Large intestine (tissue), 3 donors: ENCODE data around the gene STXBP4. TPM values are rescaled to one million over a fixed set of nuclear protein-coding genes. Genes with fewer than 3 reads are reported as not detected.
A peak's percentile ranks its signal among the peaks of the same experiment; 100 is the strongest.

ENCODE experiments used
- DNase-seq, 2 donors: peaks; one replicate each; pipeline versions ENCODE4 v3.0.0 to v3.0.0-alpha.2; 2013
- H3K27ac ChIP-seq: one replicate; pipeline ENCODE4 v1.5.1; 2013; ENCODE audit warnings: low read length
- H3K27me3 ChIP-seq: 2 replicates; pipeline ENCODE4 v1.6.1; 2013; ENCODE audit warnings: low read length; ENCODE audit not compliant: control insufficient read depth, insufficient read depth
- H3K36me3 ChIP-seq: 2 replicates; pipeline ENCODE4 v1.6.1; 2013; ENCODE audit warnings: low read length; ENCODE audit not compliant: control insufficient read depth, insufficient read depth
- H3K4me1 ChIP-seq: one replicate; pipeline ENCODE4 v1.6.1; 2013; ENCODE audit warnings: low read length; ENCODE audit not compliant: control insufficient read depth, insufficient read depth
- H3K4me3 ChIP-seq: one replicate; pipeline ENCODE4 v1.5.1; 2013; ENCODE audit warnings: low read length
- H3K9me3 ChIP-seq: one replicate; pipeline ENCODE4 v1.6.1; 2013; ENCODE audit warnings: mild to moderate bottlenecking, low read depth, low read length, moderate library complexity; ENCODE audit not compliant: control insufficient read depth
- WGBS: methylation state at CpG from one replicate; pipeline ENCODE4 v1.1.5; 2013; ENCODE audit warnings: low lambda C conversion rate; ENCODE audit not compliant: insufficient coverage; 5-methylcytosine and 5-hydroxymethylcytosine counted together
- polyA plus RNA-seq: library from polyadenylated mRNA; unstranded; fragments of 120-200 nt; gene quantifications from one replicate; pipeline ENCODE4 v1.2.1, GENCODE V29; 2013

The STXBP4 gene
- polyA plus RNA-seq, 1 donor = 8.2 TPM

GRCh38 chr17:55040611-55041010 is 72.0 kb downstream of the STXBP4 start:
- H3K27ac ChIP-seq = no peak overlapping the region
- H3K36me3 ChIP-seq = peaks cover 7% of the 10 kb centered on the region
- DNase-seq = peak in 1 of 2 donors; percentile 6
- no peaks in the 10 kb centered on the region for H3K9me3 ChIP-seq
- no peaks in the 10 kb centered on the region for H3K4me1 ChIP-seq
- H3K27me3 ChIP-seq = no peaks in the 10 kb centered on the region
- H3K4me3 ChIP-seq = no peak overlapping the region
- 77% methylated on average over 3 of the region's 4 CpGs for WGBS

- Histone ChIP-seq H3K9me3 (no peaks in the 10 kb centered on the region), H3K4me3 (no peak overlapping the region), H3K27ac (no peak overlapping the region), H3K4me1 (no peaks in the 10 kb centered on the region), H3K27me3 (no peaks in the 10 kb centered on the region), H3K36me3 (no peaks in the 10 kb centered on the region)
- no CpG with 5 or more reads among the region's 1 CpG for WGBS
- DNase-seq = no peak
Observed at GRCh38 chr17:55053855-55054254, 85.3 kb downstream of the STXBP4 start.

- no peak overlapping the region for H3K27ac ChIP-seq
- no peaks in the 10 kb centered on the region for H3K4me1 ChIP-seq
- H3K9me3 ChIP-seq = no peaks in the 10 kb centered on the region
- H3K27me3 ChIP-seq = no peaks in the 10 kb centered on the region
- H3K4me3 ChIP-seq = no peak overlapping the region
- H3K36me3 ChIP-seq = no peaks in the 10 kb centered on the region
- DNase-seq = no peak
Observed at GRCh38 chr17:55054429-55054828, 85.9 kb downstream of the STXBP4 start.

GRCh38 chr17:55056526-55056925 is 88.0 kb downstream of the STXBP4 start:
- Histone ChIP-seq H3K9me3 (no peaks in the 10 kb centered on the region), H3K4me3 (no peak overlapping the region), H3K36me3 (no peaks in the 10 kb centered on the region), H3K27me3 (no peaks in the 10 kb centered on the region), H3K27ac (no peak overlapping the region), H3K4me1 (no peaks in the 10 kb centered on the region)
- no peak for DNase-seq
- WGBS = no CpG with 5 or more reads among the region's 4 CpGs

- Histone ChIP-seq H3K27ac (no peak overlapping the region), H3K4me1 (no peaks in the 10 kb centered on the region), H3K36me3 (no peaks in the 10 kb centered on the region), H3K9me3 (no peaks in the 10 kb centered on the region), H3K4me3 (no peak overlapping the region), H3K27me3 (no peaks in the 10 kb centered on the region)
- WGBS = 96% methylated on average over 3 of the region's 3 CpGs
- no peak for DNase-seq
Observed at GRCh38 chr17:55057184-55057583, 88.6 kb downstream of the STXBP4 start.

GRCh38 chr17:55059724-55060123 is 91.2 kb downstream of the STXBP4 start:
- no peaks in the 10 kb centered on the region for H3K9me3 ChIP-seq
- no peak overlapping the region for H3K4me3 ChIP-seq
- H3K36me3 ChIP-seq = no peaks in the 10 kb centered on the region
- H3K27me3 ChIP-seq = no peaks in the 10 kb centered on the region
- no peak overlapping the region for H3K27ac ChIP-seq
- DNase-seq = peak in 1 of 2 donors; percentile 33
- no peaks in the 10 kb centered on the region for H3K4me1 ChIP-seq

GRCh38 chr17:55062921-55063320 is 94.4 kb downstream of the STXBP4 start:
- Histone ChIP-seq H3K9me3 (no peaks in the 10 kb centered on the region), H3K4me1 (no peaks in the 10 kb centered on the region), H3K27ac (no peak overlapping the region), H3K36me3 (no peaks in the 10 kb centered on the region), H3K4me3 (no peak overlapping the region), H3K27me3 (no peaks in the 10 kb centered on the region)
- WGBS = no CpG with 5 or more reads among the region's 1 CpG
- DNase-seq = no peak

- H3K4me1 ChIP-seq = no peaks in the 10 kb centered on the region
- no peaks in the 10 kb centered on the region for H3K27me3 ChIP-seq
- H3K27ac ChIP-seq = no peak overlapping the region
- DNase-seq = peak in 1 of 2 donors; percentile 27
- H3K9me3 ChIP-seq = no peaks in the 10 kb centered on the region
- WGBS = 95% methylated on average over 2 of the region's 16 CpGs
- H3K36me3 ChIP-seq = no peaks in the 10 kb centered on the region
- no peak overlapping the region for H3K4me3 ChIP-seq
Observed at GRCh38 chr17:55063885-55064874, 95.6 kb downstream of the STXBP4 start.

- peak in 1 of 2 donors; percentile 19 for DNase-seq
- Histone ChIP-seq H3K27ac (no peak overlapping the region), H3K4me3 (no peak overlapping the region), H3K27me3 (no peaks in the 10 kb centered on the region), H3K4me1 (peaks cover 4% of the 10 kb centered on the region), H3K36me3 (no peaks in the 10 kb centered on the region), H3K9me3 (no peaks in the 10 kb centered on the region)
- no CpG with 5 or more reads among the region's 1 CpG for WGBS
Observed at GRCh38 chr17:55067697-55068439, 99.3 kb downstream of the STXBP4 start.

- Histone ChIP-seq H3K4me3 (no peak overlapping the region), H3K27ac (peak overlapping the region; percentile 27), H3K9me3 (no peaks in the 10 kb centered on the region), H3K36me3 (no peaks in the 10 kb centered on the region), H3K27me3 (no peaks in the 10 kb centered on the region), H3K4me1 (peaks cover 4% of the 10 kb centered on the region)
- DNase-seq = peak; percentile 40 to 77
- 33% methylated on average over 2 of the region's 4 CpGs for WGBS
Observed at GRCh38 chr17:55068862-55069811, 100.6 kb downstream of the STXBP4 start.
